HG02642 (cell line): ENCODE measurements around the gene STK24.

Experiments used
- ATAC-seq: cut with Tn5 transposase; IDR thresholded peaks from one replicate; pipeline ENCODE4 v1.9.1; 2021; ENCODE audit warnings: mild to moderate bottlenecking; ENCODE audit not compliant: unreplicated experiment, poor library complexity

The STK24 gene

DNA sequence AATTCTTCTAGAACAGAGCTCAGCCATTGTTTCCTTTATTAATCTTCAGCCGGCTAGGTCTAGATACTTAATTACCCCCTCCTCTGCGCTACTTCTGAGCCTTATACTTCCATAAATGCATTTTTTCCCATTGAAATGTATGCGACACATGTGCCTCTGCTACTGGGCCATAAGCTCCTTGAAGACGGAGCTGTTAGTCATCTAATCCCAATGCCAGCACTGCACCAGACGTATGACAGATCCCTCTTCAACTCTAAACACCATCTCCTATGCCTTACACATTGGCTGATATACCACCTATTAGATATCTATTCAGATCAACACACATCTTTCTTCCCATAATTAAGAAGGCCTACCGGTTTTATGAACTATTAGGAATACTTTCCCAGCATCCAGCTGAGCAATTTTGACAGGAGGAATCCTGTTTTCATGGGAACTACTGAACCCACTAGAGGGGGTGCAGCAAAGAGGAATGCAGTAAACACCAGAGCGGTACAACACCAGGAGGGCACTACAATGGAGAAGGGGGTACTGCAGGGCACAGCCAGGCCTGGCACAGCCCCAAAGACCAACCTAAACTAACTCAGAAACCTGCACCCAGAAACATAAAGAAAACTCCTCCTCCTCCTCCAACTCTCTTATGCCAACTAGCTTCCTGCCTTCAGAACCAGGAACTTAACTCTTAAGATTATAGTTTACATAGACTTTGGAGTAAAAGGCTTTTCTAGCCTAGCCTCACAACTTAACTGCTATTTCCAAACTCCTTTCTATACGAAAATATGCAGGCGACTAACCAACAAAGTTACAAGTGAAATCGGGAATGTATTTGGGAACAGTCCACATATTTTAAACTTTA lies 18.7 kb downstream of the STK24 start:
- ATAC-seq = no peak

- no peak for ATAC-seq
Observed at GRCh38 chr13:98556968-98557631, 19.8 kb downstream of the STK24 start.

GRCh38 chr13:98556142-98556816 lies 20.6 kb downstream of the STK24 start:
- ATAC-seq = no peak

DNA sequence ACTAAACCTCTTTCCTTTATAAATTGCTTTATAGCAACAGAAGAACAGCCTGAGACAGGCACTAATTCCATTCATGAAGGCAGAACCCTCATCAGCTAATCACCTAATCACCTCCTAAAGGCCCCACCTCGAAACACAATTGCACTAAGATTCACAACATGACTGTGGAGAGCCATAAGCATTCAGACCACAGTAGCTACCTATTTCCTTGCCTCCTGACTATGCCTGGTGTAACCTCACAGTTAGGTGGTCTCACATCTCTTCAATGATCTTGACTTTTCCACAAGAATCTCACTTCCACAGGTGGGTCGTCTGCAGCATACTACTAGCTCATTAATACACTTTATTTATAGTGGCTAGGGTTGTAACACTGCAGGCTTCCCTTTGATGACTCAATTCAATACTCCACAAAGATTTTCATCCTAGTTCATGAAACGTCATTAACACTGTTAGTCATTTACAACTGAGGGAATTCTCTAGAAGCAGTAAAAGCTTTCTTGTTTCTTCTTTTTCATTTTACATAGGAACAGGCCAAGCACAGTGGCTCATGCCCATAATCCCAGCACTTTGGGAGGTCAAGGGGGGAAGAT lies 27.1 kb downstream of the STK24 start:
- peak; percentile 60 for ATAC-seq

- no peak for ATAC-seq
Observed at GRCh38 chr13:98549006-98549727, 27.7 kb downstream of the STK24 start.

- no peak for ATAC-seq
Observed at GRCh38 chr13:98548230-98548629, 28.7 kb downstream of the STK24 start.

DNA sequence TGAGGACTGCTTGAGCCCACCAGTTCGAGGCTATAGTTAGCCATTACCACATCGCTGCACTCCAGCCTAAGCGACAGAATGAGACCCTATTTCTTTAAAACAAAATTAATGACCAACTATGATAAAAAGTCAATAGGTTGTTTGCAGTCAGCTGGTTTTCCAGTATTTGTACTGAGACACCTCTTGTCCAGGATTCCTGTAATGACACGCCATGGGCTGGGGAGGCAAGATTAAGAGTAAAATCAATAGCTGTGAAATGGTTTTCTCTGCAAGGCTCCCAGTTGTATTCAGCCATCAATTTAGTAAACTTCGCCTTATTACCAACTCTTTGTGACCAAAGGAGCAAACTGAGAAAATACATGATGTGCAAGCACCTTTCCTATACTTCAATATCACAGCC lies 29.5 kb downstream of the STK24 start:
- no peak for ATAC-seq

DNA sequence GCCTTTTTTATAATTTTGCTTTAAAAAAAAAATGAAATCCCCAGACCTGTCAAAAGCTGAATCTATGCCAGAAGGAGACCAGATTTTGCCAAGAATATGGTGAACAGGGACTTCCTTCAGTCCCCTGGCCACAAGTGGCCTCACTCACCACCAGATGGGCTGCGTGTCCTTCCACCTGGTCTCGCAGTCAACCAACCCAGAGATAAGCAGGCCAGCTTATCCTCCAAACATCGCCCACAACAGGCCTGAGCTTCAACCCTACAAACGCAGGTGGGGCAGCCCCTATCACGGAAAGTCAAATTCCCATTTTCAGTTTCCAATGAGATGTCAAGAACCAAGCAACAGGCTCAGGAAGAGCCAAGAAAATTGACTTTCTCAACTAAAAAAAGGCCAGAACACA lies 30.5 kb downstream of the STK24 start:
- ATAC-seq = no peak

- no peak for ATAC-seq
Observed at GRCh38 chr13:98544104-98544710, 32.7 kb downstream of the STK24 start.

GRCh38 chr13:98543378-98544103 lies 33.4 kb downstream of the STK24 start:
- ATAC-seq = peak; percentile 17

DNA sequence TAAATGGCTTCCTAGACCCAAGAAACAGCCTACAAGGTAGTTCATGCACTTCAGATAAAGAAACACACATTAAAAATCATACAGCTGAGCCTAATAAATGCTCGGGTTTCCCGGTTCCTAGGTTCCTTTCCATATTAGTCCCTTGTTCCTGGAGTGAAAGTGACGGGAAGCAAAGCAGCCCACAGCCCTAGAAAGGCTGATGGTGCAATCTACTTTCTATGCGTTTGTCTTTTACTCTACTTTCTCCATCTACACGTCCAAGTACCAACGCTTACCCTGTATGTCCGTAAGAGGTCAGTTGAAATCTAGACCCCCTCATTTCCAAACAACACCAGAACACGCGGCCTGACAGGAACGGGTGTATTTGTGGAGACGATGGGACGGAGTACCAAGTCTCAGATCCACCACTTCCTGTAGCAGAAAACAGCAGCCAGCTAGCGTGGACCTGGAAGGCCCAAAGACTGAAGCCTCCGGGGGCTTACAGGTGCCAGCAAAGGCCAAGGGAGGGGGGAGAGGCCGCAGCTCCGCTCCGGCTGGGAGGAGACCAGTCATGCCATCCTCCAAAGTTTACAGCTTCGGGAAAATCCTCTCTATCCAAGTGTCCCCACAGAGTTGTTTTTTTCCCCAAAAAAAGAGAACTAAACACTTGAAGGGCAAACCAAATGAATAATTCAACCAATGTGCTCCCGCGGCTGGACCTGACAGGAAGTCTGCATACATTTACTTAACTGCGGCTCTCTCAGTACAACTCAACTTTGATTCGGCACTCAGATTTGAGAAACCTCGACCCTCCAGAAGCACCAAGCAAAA lies 34.1 kb downstream of the STK24 start:
- peak; percentile 62 for ATAC-seq

GRCh38 chr13:98541701-98542203 lies 35.2 kb downstream of the STK24 start:
- ATAC-seq = no peak

- no peak for ATAC-seq
Observed at GRCh38 chr13:98541191-98541590, 35.7 kb downstream of the STK24 start.

- no peak for ATAC-seq
Observed at GRCh38 chr13:98540476-98540875, 36.4 kb downstream of the STK24 start.

GRCh38 chr13:98539666-98540065 lies 37.2 kb downstream of the STK24 start:
- no peak for ATAC-seq

DNA sequence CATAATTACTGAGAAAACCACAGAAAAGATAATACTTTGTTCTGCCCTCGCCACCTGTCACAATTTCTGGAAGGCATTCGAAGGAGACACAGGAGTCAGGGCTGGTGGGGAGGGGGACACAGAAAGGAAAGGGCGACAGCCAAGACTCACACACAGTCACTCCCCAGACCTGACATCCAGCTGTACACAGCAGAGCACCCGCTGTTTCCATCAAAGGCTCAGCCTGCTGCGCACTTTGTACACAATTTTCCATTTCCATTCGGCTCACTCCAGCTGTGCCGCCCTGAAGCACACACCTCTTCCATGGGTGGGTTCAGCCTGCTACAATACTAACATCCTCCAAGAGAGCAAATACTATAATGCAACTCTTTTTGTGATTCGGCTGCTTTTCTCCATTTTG lies 38.0 kb downstream of the STK24 start:
- no peak for ATAC-seq

GRCh38 chr13:98537740-98538139 lies 39.2 kb downstream of the STK24 start:
- no peak for ATAC-seq

DNA sequence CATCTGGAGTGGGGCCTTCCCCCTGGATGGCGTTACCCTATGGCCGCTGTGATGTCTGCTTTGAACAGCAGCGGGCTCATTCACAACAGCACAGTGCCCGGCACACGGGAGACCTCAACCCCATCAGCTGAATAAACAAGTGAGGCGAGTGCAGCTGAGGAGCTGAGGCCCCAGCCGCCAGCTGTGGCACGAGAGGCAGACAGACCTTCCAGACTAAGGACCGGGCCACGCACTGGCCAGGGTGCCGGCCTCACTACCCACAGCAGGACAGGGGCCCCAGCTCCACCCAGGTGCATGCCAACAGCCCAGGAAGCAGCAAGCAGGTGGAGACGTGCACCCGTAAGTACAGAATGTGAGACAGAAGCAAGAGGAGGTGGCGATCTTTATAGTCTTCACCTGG lies 39.6 kb downstream of the STK24 start:
- ATAC-seq = no peak
